Measurements from ENCODE around the gene ATRNL1.

DNA sequence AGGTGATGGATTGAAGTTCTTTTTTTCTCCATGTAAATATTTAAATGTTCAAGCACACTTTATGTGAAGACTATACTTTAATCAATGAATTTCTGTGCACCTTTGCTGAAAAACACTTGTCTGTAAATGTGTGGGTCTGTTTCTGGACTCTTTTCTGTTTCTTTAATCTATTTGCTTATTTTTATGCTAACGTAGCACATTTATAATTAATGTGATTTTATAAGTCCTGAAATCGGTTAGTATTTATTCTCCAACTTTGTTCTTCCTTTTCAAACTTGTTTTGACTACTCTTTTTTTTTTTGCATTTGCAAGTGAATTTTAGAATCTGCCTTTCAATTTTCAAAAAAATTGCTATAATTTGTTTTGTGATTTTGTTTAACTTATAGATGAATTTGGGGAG, 334.4 kb downstream of the ATRNL1 start:
- TF ChIP-seq POLR2A (IDR thresholded peaks at IDR 0.05), result no peak
- TF ChIP-seq, protein P1, sequence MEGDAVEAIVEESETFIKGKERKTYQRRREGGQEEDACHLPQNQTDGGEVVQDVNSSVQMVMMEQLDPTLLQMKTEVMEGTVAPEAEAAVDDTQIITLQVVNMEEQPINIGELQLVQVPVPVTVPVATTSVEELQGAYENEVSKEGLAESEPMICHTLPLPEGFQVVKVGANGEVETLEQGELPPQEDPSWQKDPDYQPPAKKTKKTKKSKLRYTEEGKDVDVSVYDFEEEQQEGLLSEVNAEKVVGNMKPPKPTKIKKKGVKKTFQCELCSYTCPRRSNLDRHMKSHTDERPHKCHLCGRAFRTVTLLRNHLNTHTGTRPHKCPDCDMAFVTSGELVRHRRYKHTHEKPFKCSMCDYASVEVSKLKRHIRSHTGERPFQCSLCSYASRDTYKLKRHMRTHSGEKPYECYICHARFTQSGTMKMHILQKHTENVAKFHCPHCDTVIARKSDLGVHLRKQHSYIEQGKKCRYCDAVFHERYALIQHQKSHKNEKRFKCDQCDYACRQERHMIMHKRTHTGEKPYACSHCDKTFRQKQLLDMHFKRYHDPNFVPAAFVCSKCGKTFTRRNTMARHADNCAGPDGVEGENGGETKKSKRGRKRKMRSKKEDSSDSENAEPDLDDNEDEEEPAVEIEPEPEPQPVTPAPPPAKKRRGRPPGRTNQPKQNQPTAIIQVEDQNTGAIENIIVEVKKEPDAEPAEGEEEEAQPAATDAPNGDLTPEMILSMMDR (IDR thresholded peaks at IDR 0.05), result no peak
- TF ChIP-seq POLR2AphosphoS5 (IDR thresholded peaks at IDR 0.05; ENCODE audit: insufficient read depth in 1 of 2, low read depth in 1 of 2), result no peak
